PC-3 (cell line): ENCODE measurements around the gene RXRA. TPM values are rescaled to one million over a fixed set of nuclear protein-coding genes. Genes with fewer than 3 reads are reported as not detected.

ENCODE experiments used
- ATAC-seq: fragments of 200-7000 bp; cut with Tn5 transposase; 2 replicates; pipeline ENCODE4 v1.9.1; 2020; ENCODE audit warnings: mild to moderate bottlenecking, moderate library complexity
- BruUV-seq: library from RNA; stranded (reverse); fragments of 400-500 nt; replicated peaks from 2 replicates; lab custom pipeline; 2021; lab: Mats Ljungman, UMichigan
- CTCF ChIA-PET: fragments of 300-600 bp; sonication (Branson Sonifier 250); formaldehyde crosslinking; loops from one replicate; lab custom pipeline; 2022; ENCODE audit warnings: antibody characterized with exemption; lab: Charles Lee
- POLR2A ChIA-PET: fragments of 300-600 bp; sonication (Branson Sonifier 250); formaldehyde crosslinking; loops from one replicate; lab custom pipeline; 2022; ENCODE audit warnings: antibody characterized with exemption; ENCODE audit not compliant: unreplicated experiment; lab: Charles Lee
- DNase-seq: peaks from one replicate; pipeline ENCODE4 v3.0.0-alpha.2; 2015
- H2AFZ ChIP-seq: fragments of 300-600 bp; sonication (generic); 2 replicates; pipeline ENCODE4 v1.6.0; 2016; ENCODE audit warnings: antibody characterized with exemption, low read length
- H3F3A ChIP-seq: fragments of 300-600 bp; sonication (generic); one replicate; pipeline ENCODE4 v1.6.0; 2017; ENCODE audit warnings: antibody characterized with exemption, low read length, control low read depth, mild to moderate bottlenecking; ENCODE audit not compliant: unreplicated experiment
- H3K27ac ChIP-seq: fragments of 300-600 bp; sonication (generic); 2 replicates; pipeline ENCODE4 v1.5.1; 2016; ENCODE audit warnings: mild to moderate bottlenecking, low read length
- H3K27me3 ChIP-seq: fragments of 300-600 bp; sonication (generic); 2 replicates; pipeline ENCODE4 v1.6.1; 2016; ENCODE audit warnings: low read length, mixed read lengths
- H3K36me3 ChIP-seq: fragments of 300-600 bp; sonication (generic); 2 replicates; pipeline ENCODE4 v1.6.1; 2016; ENCODE audit warnings: low read depth, mixed run types, low read length, mixed read lengths
- H3K4me1 ChIP-seq: fragments of 300-600 bp; sonication (generic); 2 replicates; pipeline ENCODE4 v1.5.1; 2016; ENCODE audit warnings: low read length; ENCODE audit not compliant: insufficient read depth
- H3K4me2 ChIP-seq: fragments of 300-600 bp; sonication (generic); 2 replicates; pipeline ENCODE4 v1.6.0; 2016; ENCODE audit warnings: low read length
- H3K4me3 ChIP-seq: fragments of 300-600 bp; sonication (generic); 2 replicates; pipeline ENCODE4 v1.5.1; 2016; ENCODE audit warnings: mild to moderate bottlenecking, low read length, mixed read lengths
- H3K79me2 ChIP-seq: fragments of 300-600 bp; sonication (generic); 2 replicates; pipeline ENCODE4 v1.6.1; 2017; ENCODE audit warnings: low read length, mixed read lengths
- H3K9ac ChIP-seq: fragments of 300-600 bp; sonication (generic); 2 replicates; pipeline ENCODE4 v1.6.0; 2016; ENCODE audit warnings: mild to moderate bottlenecking, low read length
- H3K9me2 ChIP-seq: fragments of 300-600 bp; sonication (generic); replicated peaks from 2 replicates; pipeline ENCODE4 v1.6.1; 2016; ENCODE audit warnings: mixed run types, low read length, mixed read lengths
- H3K9me3 ChIP-seq: fragments of 300-600 bp; sonication (generic); 2 replicates; pipeline ENCODE4 v1.6.1; 2016; ENCODE audit warnings: low read length, mixed read lengths
- H4K20me1 ChIP-seq: fragments of 300-600 bp; sonication (generic); 2 replicates; pipeline ENCODE4 v1.6.1; 2016; ENCODE audit warnings: low read length, mixed read lengths
- EZH2 ChIP-seq: fragments of 300-600 bp; sonication (generic); IDR thresholded peaks from one replicate; pipeline ENCODE4 v1.6.1; 2017; ENCODE audit warnings: antibody characterized with exemption, mild to moderate bottlenecking, low read length; ENCODE audit not compliant: unreplicated experiment
- EZH2phosphoT487 ChIP-seq: fragments of 300-600 bp; sonication (generic); IDR thresholded peaks from 2 replicates; pipeline ENCODE4 v1.6.1; 2018; ENCODE audit warnings: mild to moderate bottlenecking, antibody characterized with exemption, low read length, borderline replicate concordance
- intact Hi-C: fragments of 100-400 bp; cut with micrococcal nuclease; formaldehyde crosslinking; loops from 2 replicates; pipeline ENCODE4 v1.9.0; 2023
- total RNA-seq: library from RNA; depleted of rRNA; stranded (reverse); fragments of >200 nt; gene quantifications from 2 replicates; pipeline ENCODE4 v1.2.3, GENCODE V29; 2014
- TF ChIP-seq, protein P1 (sequence below): fragments of 300-600 bp; sonication (generic); conservative IDR thresholded peaks from 2 replicates; pipeline ENCODE4 v1.5.1; 2017; ENCODE audit warnings: antibody characterized with exemption, low read depth, mild to moderate bottlenecking, low read length

Gene RXRA
- total RNA-seq, 1 experiment from 2014 or later, result 17.5 TPM

DNA sequence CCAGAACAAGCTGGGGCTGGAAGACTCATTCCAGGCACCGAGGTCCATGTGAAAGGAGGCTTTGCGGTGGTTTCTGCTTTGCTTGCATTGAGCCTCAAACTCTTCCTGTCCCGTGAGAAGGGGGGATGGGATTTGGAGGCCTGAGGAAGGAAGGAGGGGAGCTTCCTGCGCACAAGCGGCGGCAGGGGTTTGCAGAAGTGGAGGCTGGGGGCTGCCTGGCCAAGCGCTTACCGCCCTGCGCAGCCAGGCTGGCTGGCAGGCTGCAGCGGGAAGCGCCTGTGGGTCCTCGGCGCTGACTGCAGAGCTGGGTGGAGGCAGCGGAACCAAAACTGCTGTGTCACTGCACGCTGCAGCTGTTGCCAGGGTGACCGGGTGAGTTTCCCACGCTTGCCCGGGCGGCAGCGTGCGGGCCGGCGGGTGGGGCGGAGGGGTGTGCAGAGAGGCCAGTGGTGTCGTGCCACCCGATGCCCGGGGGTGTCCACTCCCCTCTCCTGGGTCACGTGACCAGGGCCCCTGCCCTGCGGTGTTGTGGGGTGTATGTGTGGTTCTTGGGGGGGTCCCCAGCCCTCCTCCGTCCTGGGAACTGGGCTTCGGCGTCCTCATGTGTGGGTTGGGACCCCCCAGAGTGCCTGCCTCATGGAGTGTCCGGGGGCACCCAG lies 81.0 kb downstream of the RXRA start:
- H3K79me2 ChIP-seq, result peaks cover 8% of the 10 kb centered on the region; the same call in 1 of the 2 replicates
- peak overlapping the region; percentile 63; the same call in 1 of the 2 replicates for H2AFZ ChIP-seq
- peak overlapping the region; percentile 56; the same call in 1 of the 2 replicates for H3K4me3 ChIP-seq
- TSS peak; percentile 22 for BruUV-seq
- H3K27ac ChIP-seq, result peak overlapping the region; percentile 90
- CTCF ChIA-PET, result no interaction called here
- peaks cover 15% of the 10 kb centered on the region for H3K4me1 ChIP-seq
- intact Hi-C loops, result no loop called here
- TF ChIP-seq EZH2, result no peak
- no peak for TF ChIP-seq EZH2phosphoT487
- TF ChIP-seq, protein P1, sequence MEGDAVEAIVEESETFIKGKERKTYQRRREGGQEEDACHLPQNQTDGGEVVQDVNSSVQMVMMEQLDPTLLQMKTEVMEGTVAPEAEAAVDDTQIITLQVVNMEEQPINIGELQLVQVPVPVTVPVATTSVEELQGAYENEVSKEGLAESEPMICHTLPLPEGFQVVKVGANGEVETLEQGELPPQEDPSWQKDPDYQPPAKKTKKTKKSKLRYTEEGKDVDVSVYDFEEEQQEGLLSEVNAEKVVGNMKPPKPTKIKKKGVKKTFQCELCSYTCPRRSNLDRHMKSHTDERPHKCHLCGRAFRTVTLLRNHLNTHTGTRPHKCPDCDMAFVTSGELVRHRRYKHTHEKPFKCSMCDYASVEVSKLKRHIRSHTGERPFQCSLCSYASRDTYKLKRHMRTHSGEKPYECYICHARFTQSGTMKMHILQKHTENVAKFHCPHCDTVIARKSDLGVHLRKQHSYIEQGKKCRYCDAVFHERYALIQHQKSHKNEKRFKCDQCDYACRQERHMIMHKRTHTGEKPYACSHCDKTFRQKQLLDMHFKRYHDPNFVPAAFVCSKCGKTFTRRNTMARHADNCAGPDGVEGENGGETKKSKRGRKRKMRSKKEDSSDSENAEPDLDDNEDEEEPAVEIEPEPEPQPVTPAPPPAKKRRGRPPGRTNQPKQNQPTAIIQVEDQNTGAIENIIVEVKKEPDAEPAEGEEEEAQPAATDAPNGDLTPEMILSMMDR, result no peak
- H3K9me2 ChIP-seq, result no peaks in the 10 kb centered on the region
- no peaks in the 10 kb centered on the region for H3K36me3 ChIP-seq
- H3F3A ChIP-seq, result no peaks in the 10 kb centered on the region
- peak; percentile 84 for DNase-seq
- no peaks in the 10 kb centered on the region for H3K27me3 ChIP-seq
- H4K20me1 ChIP-seq, result no peaks in the 10 kb centered on the region
- POLR2A ChIA-PET, result interaction anchor here (0.6 kb wide), 2 partner anchors 80 to 997 kb away, joined by 3 read pairs; no protein-coding TSS in a partner anchor
- peak overlapping the region; percentile 71 for H3K4me2 ChIP-seq
- H3K9ac ChIP-seq, result peak overlapping the region; percentile 82
- ATAC-seq, result peak; percentile 92
- no peaks in the 10 kb centered on the region for H3K9me3 ChIP-seq

- Histone ChIP-seq H3F3A (no peaks in the 10 kb centered on the region), H3K9ac (no peak overlapping the region), H3K79me2 (peaks cover 8% of the 10 kb centered on the region; the same call in 1 of the 2 replicates), H3K4me3 (no peak overlapping the region), H3K4me1 (peaks cover 23% of the 10 kb centered on the region), H3K4me2 (no peak overlapping the region), H2AFZ (no peak overlapping the region), H3K36me3 (no peaks in the 10 kb centered on the region), H4K20me1 (no peaks in the 10 kb centered on the region; the same call in 1 of the 2 replicates), H3K9me2 (no peaks in the 10 kb centered on the region), H3K9me3 (no peaks in the 10 kb centered on the region), H3K27ac (peak overlapping the region; percentile 90; the same call in 1 of the 2 replicates), H3K27me3 (no peaks in the 10 kb centered on the region)
- no TSS peak for BruUV-seq
- no peak for DNase-seq
- ChIA-PET CTCF (no interaction called here), POLR2A (no interaction called here)
- TF ChIP-seq EZH2phosphoT487 (no peak), EZH2 (no peak)
- TF ChIP-seq, protein P1, result no peak
- intact Hi-C loops, result no loop called here
- ATAC-seq, result no peak
Measured at GRCh38 chr9:134408389-134408788, 82.1 kb downstream of the RXRA start.
